ENCODE data around the gene MTHFD2L. TPM values are rescaled to one million over a fixed set of nuclear protein-coding genes. Genes with fewer than 3 reads are reported as not detected.

The MTHFD2L gene
- total and polyA plus RNA-seq, 9 donors = 5.8 to 19.3 (median 13.5) TPM

- no peaks in the 10 kb centered on the region for H3K4me1 ChIP-seq (ENCODE audit: insufficient read depth)
- TF ChIP-seq EP300 (IDR thresholded peaks at IDR 0.05) = no peak
- no peak for TF ChIP-seq CTCF (IDR thresholded peaks at IDR 0.05)
- no peak for TF ChIP-seq POLR2A (IDR thresholded peaks at IDR 0.05)
- no peaks in the 10 kb centered on the region for H3K36me3 ChIP-seq
- WGBS, 3 donors = 78 to 98% (median 84%) methylated on average over 1 of the region's 1 CpG
- intact Hi-C loops (cut with DNase I) = no loop called here
- no peaks in the 10 kb centered on the region for H3K27me3 ChIP-seq
- no peaks in the 10 kb centered on the region for H3K9me3 ChIP-seq
- DNase-seq = no peak
- H3K27ac ChIP-seq = no peak overlapping the region
- H3K4me3 ChIP-seq = no peak overlapping the region
These were observed 39.2 kb downstream of the MTHFD2L start for GRCh38 chr4:74197080-74197479.

- intact Hi-C loops (cut with DNase I) = no loop called here
- TF ChIP-seq EP300 (IDR thresholded peaks at IDR 0.05) (no peak), CTCF (IDR thresholded peaks at IDR 0.05) (no peak), POLR2A (IDR thresholded peaks at IDR 0.05) (no peak)
- Histone ChIP-seq H3K27me3 (no peaks in the 10 kb centered on the region), H3K36me3 (no peaks in the 10 kb centered on the region), H3K27ac (no peak overlapping the region), H3K4me3 (no peak overlapping the region), H3K4me1 (ENCODE audit: insufficient read depth) (peaks cover 2% of the 10 kb centered on the region), H3K9me3 (no peaks in the 10 kb centered on the region)
- 64 to 71% (median 64%) methylated on average over 5 of the region's 5 CpGs for WGBS, 3 donors
- DNase-seq = no peak
These were observed 44.2 kb downstream of the MTHFD2L start for GRCh38 chr4:74202062-74202586.

- 86 to 94% (median 92%) methylated on average over 3 of the region's 3 CpGs for WGBS, 3 donors
- Histone ChIP-seq H3K9me3 (no peaks in the 10 kb centered on the region), H3K27ac (no peak overlapping the region), H3K4me1 (ENCODE audit: insufficient read depth) (peaks cover 2% of the 10 kb centered on the region), H3K36me3 (no peaks in the 10 kb centered on the region), H3K4me3 (no peak overlapping the region), H3K27me3 (no peaks in the 10 kb centered on the region)
- intact Hi-C loops (cut with DNase I) = no loop called here
- DNase-seq = no peak
- TF ChIP-seq CTCF (IDR thresholded peaks at IDR 0.05) = no peak
- no peak for TF ChIP-seq EP300 (IDR thresholded peaks at IDR 0.05)
- TF ChIP-seq POLR2A (IDR thresholded peaks at IDR 0.05) = no peak
These were observed 45.5 kb downstream of the MTHFD2L start for GRCh38 chr4:74203467-74203866.

GRCh38 chr4:74205046-74205445 lies 47.1 kb downstream of the MTHFD2L start:
- no peak overlapping the region for H3K4me3 ChIP-seq
- no peaks in the 10 kb centered on the region for H3K9me3 ChIP-seq
- H3K27me3 ChIP-seq = no peaks in the 10 kb centered on the region
- peaks cover 2% of the 10 kb centered on the region for H3K4me1 ChIP-seq (ENCODE audit: insufficient read depth)
- no peak for TF ChIP-seq POLR2A (IDR thresholded peaks at IDR 0.05)
- no peak for TF ChIP-seq CTCF (IDR thresholded peaks at IDR 0.05)
- no peak for TF ChIP-seq EP300 (IDR thresholded peaks at IDR 0.05)
- no peak for DNase-seq
- intact Hi-C loops (cut with DNase I) = no loop called here
- no peaks in the 10 kb centered on the region for H3K36me3 ChIP-seq
- WGBS, 3 donors = 76 to 87% (median 84%) methylated on average over 4 of the region's 4 CpGs
- no peak overlapping the region for H3K27ac ChIP-seq
